ENCODE results near the gene FAM3D.

GRCh38 chr3:58665405-58665804 lies 1.2 kb downstream of the FAM3D start:
- TF ChIP-seq CTCF (conservative IDR thresholded peaks at IDR 0.05; ENCODE audit: low read length) = no peak
- no peak for TF ChIP-seq EZH2phosphoT487 (IDR thresholded peaks at IDR 0.05; ENCODE audit: borderline replicate concordance)

Measured in Loucy (cell line).